ENCODE results near the gene ADAT2.

DNA sequence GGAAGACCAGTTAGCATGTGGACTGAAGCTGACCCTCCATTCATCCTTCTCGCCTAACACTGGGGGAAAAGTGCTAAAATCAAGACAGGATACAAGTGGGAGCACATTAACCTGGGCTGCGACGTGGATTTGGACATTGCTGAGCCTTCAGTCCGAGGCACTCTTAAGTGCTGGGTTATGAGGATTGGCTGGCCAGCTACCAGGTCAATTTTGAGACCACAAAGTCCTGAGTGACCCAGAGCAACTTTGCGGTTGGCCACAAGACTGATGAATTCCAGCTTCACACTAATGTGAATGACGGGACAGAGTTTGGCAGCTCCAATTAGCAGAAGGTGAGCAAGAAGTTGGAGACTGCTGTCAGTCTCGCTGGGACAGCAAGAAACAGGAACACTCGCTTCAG, 40.3 kb upstream of the ADAT2 start:
- TF ChIP-seq CTCF (conservative IDR thresholded peaks at IDR 0.05 in 1 of 2, IDR thresholded peaks at IDR 0.05 in 1 of 2; ENCODE audit: extremely low read depth in 1 of 2, insufficient read depth in 1 of 2, low read depth in 1 of 2, low read length in 2 of 2) = no peak
- TF ChIP-seq EZH2 (IDR thresholded peaks at IDR 0.05; ENCODE audit: borderline replicate concordance, low read length) = no peak

Data from mammary epithelial cell (primary cell).